Heart left ventricle (tissue), 13 donors: ENCODE results near the gene KIF13A.

Experiments
- POLR2A ChIP-seq, 2 donors: fragments of 450-650 bp; IDR thresholded peaks; one replicate each; pipeline ENCODE4 v1.6.1; 2017; ENCODE audit warnings: antibody characterized with exemption in 2 of 2, mild to moderate bottlenecking in 2 of 2, moderate library complexity in 2 of 2
- TF ChIP-seq, protein P1 (sequence below), 12 donors: fragments of 200-600 bp; sonication (generic) in 4 of 12; IDR thresholded peaks; one replicate each; pipeline versions ENCODE4 v1.5.0 to v1.8.0; 2018 to 2022; ENCODE audit warnings: antibody characterized with exemption in 12 of 12, mild to moderate bottlenecking in 5 of 12
- donor health status: ischemic (EF 13 %, LVEDD 7.1; RV severe dilation, severe dysfunction).
- donor health status: DM: no; HTN: yes; CAD: no.
- donor health status: DM: no; HTN: no; CAD: no.
- donor health status: ischemic (EF 25% LVEDD 6.9; RV normal size, moderate dysfunction).
- donor health status: ischemic (EF 25% LVEDD 5.7; RV mildly dilated, moderate dysfunction).
- donor health status: ischemic (EF 35%, LVEDD 5.7; RV mildly dilated, moderate dysfunction).
- donor health status: nonischemic (EF 11% LVEDD 7.7; RV severe dilation, severe dysfunction).
- donor health status: DM: yes; HTN: yes; CAD: no.
- donor health status: PGD.
- donor health status: ischemic (EF 29% LVEDD 5.4; RV normal size, mild dysfunction).
- donor health status: nonischemic (EF 23%, LVEDD 6.1; RV moderate dilation, normal function).

DNA sequence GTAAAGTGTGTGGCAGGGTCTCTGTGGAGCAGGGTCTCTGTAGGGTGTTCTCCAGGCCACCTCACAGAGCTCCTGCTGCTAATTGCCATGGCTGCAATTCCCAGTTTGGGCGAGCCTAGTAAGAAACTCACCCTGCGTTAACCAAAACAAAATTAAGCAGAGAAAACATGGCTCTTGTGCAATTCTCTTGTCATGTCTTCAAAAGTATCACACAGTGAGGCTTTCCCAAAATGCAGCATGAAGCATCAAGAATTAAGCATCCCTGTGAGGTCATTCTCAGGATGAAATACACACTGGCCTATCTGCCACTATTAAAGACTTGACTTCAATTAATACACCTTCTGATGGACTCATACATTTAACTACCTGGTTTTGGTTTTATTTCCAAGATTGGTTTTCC, 72.8 kb downstream of the KIF13A start:
- TF ChIP-seq, protein P1, sequence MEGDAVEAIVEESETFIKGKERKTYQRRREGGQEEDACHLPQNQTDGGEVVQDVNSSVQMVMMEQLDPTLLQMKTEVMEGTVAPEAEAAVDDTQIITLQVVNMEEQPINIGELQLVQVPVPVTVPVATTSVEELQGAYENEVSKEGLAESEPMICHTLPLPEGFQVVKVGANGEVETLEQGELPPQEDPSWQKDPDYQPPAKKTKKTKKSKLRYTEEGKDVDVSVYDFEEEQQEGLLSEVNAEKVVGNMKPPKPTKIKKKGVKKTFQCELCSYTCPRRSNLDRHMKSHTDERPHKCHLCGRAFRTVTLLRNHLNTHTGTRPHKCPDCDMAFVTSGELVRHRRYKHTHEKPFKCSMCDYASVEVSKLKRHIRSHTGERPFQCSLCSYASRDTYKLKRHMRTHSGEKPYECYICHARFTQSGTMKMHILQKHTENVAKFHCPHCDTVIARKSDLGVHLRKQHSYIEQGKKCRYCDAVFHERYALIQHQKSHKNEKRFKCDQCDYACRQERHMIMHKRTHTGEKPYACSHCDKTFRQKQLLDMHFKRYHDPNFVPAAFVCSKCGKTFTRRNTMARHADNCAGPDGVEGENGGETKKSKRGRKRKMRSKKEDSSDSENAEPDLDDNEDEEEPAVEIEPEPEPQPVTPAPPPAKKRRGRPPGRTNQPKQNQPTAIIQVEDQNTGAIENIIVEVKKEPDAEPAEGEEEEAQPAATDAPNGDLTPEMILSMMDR (IDR thresholded peaks at IDR 0.05): no peak
- TF ChIP-seq POLR2A (IDR thresholded peaks at IDR 0.05): no peak
